Lung microvascular endothelial cell (primary cell): ENCODE measurements around the gene NPPC. TPM values are rescaled to one million over a fixed set of nuclear protein-coding genes. Genes with fewer than 3 reads are reported as not detected.
"Not testable (repeated sequence)": the region's sequence is repeated elsewhere in the genome, so short reads cannot be mapped to it uniquely, and the experiment has no call there.

ENCODE experiments used
- DNase-seq, 2 donors: peaks; one replicate each; pipeline versions ENCODE4 v3.0.0 to v3.0.0-alpha.2; 2010; ENCODE audit warnings: low read depth in 2 of 2
- total RNA-seq: library from RNA; depleted of rRNA; stranded (reverse); fragments of >200 nt; gene quantifications from 2 replicates; pipeline ENCODE4 v1.2.1, GENCODE V29; 2014

NPPC gene
- total RNA-seq, 1 donor from 2014 or later = 0.20 TPM

DNA sequence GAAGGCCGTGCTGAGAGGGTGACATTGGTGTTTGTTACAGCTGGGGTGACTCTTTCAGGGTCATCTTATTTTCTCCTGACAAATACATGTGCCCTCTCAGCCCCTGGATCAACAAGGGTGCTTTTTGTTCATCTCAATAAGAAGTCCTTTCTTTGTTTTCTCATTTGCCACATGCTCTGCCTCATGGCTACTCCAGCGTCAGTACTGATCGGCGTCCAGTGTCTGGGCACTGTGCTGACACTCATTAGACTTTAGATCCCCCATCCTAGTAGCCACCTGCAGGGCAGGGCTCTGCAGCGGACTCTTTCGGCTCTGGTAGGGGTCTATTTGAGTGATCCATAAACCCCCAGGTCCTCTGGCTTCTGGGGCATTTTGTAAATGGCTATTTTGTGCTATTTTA, 38.4 kb downstream of the NPPC start:
- DNase-seq = no peak

DNA sequence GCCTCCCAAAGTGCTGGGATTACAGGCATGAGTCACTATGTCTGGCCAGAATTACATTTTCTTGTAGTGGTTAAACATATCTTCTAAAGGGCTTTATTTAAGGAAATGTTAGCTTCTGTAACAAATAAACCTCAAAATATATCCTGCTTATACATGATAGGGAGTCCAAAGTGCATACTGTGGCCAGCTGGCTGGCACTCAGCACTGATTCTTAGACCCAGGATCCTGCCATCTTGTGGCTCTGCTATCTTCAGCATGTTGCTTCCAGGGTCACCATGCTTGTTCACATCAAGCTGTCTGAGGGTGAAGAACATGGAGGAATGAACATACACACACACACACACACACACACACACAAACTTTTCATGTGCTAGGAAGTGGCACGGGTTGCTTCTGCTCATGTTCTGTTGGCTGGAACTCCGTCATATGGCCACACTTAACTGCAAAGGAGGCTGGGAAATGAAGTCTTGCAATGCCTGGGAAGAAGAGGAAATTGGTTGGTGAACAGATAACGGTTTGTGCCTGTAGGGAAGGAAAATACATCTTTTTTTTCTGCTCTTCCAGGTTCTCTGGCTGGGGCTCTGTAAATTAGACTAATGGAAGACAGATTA, 40.0 kb downstream of the NPPC start:
- no peak for DNase-seq

DNA sequence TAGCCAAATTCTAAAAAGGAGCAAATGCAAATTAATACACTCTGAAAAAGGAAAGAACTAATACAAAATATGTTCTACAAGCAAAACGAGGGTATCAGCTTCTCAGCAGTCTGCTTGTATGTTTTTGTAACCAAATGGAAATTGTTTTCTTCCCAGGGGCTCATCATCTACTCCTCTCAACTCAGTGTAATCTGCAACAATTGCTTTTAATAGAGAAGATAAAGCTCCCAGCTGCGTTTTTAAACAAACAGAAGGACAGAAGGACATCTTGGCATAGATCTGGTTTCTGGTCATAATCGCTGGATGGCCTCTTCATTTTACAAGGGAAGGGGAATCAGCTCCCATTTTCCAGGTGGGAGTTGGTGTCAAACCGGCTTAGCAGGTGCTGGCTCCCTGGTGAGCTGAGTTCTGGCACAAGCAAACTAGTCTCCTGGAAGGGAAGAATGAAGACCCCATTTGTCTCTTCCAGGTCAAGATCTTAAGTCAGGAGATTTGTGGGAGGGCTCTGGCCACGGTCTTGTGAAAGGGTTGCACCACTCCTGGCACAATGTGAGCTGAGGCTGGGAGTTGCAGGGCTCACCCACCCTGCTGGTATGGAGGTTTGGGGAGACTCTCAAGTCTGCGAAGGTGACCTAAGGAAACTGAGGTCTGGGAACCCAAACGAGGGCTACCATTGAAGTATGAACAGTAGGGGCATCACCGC, 41.6 kb downstream of the NPPC start:
- DNase-seq = no peak

DNA sequence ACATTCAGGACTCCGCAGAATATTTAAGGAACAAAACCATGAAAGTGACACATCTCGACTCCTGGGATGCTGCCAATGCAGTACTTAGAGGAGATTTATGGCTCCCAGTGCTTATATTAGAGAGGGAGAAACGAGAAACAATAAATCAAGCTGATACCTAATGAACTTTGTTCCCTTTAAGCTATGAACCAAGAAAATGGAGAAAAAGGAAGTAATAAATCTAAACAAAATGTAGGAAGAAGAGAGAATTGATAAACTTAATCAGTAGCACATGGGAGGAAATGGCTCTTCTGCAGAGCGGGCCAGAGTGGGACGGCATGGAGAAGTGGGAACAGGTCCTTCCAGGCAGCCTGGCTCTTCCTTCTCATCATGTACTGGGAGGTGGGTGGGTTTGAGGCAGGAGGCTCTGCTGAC, 42.7 kb downstream of the NPPC start:
- peak in 1 of 2 donors; percentile 20 for DNase-seq

DNA sequence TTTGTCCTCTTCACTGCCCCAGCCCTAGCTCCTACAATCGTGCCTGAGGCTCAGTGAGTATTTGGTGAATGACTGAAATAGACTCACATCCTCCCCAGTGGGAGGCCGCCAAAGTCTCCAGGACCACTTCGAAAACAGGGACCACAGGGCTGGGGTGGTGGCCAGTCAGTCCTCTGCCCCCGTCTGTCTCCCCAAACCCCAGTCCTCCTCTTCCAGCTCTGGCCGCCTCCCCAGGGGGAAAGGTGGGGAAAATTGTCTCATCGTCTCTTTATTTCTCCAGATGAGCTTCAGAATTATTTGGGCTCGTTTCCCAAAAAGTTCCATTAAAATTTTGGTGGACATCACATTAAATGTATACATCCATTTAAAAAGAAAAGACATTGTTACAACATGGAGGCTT, 43.5 kb downstream of the NPPC start:
- no peak for DNase-seq

DNA sequence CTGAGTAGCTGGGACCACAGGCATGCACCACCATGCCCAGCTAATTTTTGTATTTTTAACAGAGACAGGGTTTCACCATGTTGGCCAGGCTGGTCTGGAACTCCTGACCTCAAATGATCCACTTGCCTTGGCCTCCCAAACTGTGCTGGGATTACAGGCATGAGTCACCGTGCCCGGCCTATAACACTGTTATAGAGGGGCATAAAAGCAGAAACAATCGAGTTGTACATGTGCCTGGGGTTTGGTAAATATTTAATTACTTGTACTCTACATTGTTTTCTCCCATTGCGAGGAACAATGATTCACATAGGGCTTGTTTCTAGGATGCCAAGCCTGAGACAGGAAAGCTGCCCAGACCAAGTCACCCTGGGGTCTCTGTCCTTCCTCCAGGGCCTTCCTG, 45.8 kb downstream of the NPPC start:
- DNase-seq = not testable (repeated sequence)

DNA sequence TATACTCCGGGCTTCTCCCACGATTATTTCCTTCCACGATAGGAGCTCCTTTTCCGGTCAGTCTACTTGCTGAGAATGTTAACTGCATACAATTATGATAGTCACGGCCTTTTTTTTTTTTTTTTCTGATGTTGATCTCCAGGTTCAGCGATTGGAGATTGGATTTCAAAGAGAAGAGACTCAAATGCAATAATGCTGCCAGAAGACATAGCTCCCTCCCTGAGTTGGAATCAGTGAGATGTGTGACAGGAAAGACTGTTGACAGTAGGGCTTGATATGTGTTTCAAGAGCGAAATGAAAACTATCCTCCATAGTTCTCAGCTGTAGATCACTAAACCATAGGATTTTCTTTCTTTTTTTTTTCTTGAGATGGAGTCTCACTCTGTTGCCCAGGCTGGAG, 47.0 kb downstream of the NPPC start:
- no peak for DNase-seq

DNA sequence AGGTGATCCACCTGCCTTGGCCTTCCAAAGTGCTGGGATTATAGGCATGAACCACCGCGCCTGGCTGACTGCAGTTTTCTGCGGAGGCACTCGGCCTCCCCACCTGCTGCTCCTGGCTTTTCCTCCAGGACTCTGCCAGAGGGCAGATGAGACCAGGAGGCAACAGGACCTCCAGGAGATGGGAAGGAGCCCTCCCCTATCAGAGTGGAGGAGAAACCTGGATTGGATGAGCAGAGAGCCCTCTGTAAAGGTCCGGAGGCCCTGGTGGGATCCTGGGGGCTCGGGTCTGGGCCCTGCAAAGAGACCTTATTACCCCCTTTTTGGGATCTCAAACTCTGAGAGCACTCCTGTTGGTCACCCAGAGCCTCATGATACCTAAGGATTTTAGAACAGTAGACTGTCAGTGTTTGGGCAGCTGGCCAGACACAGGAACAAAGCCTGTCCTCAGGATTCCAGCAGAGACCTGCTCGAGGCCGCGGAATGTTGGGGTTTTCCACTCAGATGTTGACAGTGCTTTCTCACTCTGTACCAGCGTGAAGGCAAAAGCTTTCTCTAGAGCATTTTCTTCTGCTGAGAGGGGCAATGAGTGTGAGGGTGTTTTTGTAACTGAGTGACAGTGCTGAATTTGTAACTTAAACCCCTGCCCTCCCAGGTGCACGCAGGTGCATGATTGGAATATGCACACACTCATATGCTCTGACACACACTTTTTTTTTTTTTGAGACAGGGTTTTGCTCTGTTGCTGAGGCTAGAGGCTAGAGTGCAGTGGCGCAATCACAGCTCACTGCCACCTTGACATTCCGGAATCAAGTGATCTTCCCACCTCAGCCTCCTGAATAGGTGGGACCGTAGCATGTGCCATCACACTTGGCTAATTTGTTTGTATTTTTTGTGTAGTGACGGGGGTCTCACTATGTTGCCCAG, 48.4 kb downstream of the NPPC start:
- peak in 1 of 2 donors; percentile 25 for DNase-seq

DNA sequence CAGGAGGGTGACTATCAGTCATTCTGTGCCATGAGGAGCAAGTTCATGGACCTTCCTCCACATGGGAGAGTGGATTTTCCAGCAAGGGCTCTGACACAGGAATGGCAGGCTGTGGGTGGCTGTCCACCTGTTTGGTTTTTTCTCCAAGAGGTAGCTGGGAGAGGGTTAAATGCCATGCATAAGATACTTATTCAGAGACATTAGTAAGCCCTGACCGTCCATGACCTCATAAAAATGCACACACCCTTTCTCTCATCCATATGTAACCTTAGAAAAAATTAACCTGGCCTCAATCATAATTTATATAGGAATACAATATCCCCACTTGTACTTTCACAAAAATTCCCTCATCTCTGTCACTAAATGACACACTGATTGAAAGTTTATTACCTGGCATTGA, 51.3 kb downstream of the NPPC start:
- DNase-seq = no peak

Other genes with a start within 250 kb of the NPPC start
- gene PTMA, start 217.9 kb downstream of the NPPC start, total RNA-seq = 822 and 928 TPM in 2 replicates
- gene PDE6D, start 145.1 kb downstream of the NPPC start, total RNA-seq = 14.8 and 19.6 TPM in 2 replicates
- gene COPS7B, start 140.0 kb downstream of the NPPC start, total RNA-seq = 8.1 and 12.5 TPM in 2 replicates
- 10.2 and 14.1 TPM in 2 replicates for gene DIS3L2, start 35.3 kb upstream of the NPPC start, total RNA-seq